Measurements from ENCODE around the gene KCNK17. TPM values are rescaled to one million over a fixed set of nuclear protein-coding genes. Genes with fewer than 3 reads are reported as not detected.

Gene KCNK17
- total RNA-seq, 1 experiment from 2014 or later, result not detected

DNA sequence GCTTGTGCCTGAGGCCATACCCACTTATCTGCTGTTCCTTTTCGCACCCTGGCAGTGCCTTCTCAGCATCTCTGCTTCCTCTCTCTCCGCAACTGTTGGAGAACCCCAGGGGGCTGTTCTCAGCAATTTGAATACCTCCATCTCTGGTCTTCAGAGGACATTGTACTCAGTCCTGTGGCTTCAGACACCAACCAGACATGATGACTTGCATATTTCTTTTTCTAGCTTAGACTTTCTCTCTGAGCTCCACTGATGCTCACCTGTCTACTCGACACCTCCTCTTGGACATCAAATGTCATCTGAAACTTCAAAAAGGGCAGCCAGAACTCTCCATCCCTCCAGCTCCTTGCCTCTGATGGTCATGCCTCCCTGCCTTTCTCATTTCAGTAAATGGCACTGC, 27.1 kb upstream of the KCNK17 start:
- Histone ChIP-seq H3K4me2 (ENCODE audit: low read length) (no peak overlapping the region), H3K9me2 (ENCODE audit: insufficient read depth) (no peaks in the 10 kb centered on the region), H3K27me3 (ENCODE audit: insufficient read depth, low read length) (peaks cover 38% of the 10 kb centered on the region), H3K79me2 (ENCODE audit: insufficient read depth, low read length) (no peaks in the 10 kb centered on the region), H3K4me3 (replicated peaks in 1 of 2; ENCODE audit: low read depth in 1 of 2, low read length in 2 of 2) (no peak overlapping the region), H3K9me3 (ENCODE audit: control insufficient read depth in 1 of 2, insufficient read depth in 1 of 2, low read depth in 1 of 2, low read length in 2 of 2) (no peaks in the 10 kb centered on the region), H2AFZ (ENCODE audit: low read depth, low read length, poor library complexity, severe bottlenecking) (no peak overlapping the region), H3K9ac (ENCODE audit: low read length) (no peak overlapping the region), H3K27ac (ENCODE audit: low read depth, low read length) (no peak overlapping the region), H3K36me3 (ENCODE audit: control insufficient read depth in 1 of 2, insufficient read depth in 2 of 2, low read length in 2 of 2) (no peaks in the 10 kb centered on the region), H3K4me1 (ENCODE audit: control insufficient read depth in 1 of 2, insufficient read depth in 2 of 2, low read length in 2 of 2) (no peaks in the 10 kb centered on the region), H4K20me1 (ENCODE audit: insufficient read depth) (no peaks in the 10 kb centered on the region)
- POLR2A ChIA-PET, result no interaction called here
- no peak for TF ChIP-seq ZNF274 (IDR thresholded peaks at IDR 0.05; ENCODE audit: low read depth, low read length)
- TF ChIP-seq EZH2 (IDR thresholded peaks at IDR 0.05), result no peak
- no peak for TF ChIP-seq RAD21 (IDR thresholded peaks at IDR 0.05; ENCODE audit: low read depth)
- TF ChIP-seq JUND (IDR thresholded peaks at IDR 0.05), result no peak
- TF ChIP-seq CBX3 (IDR thresholded peaks at IDR 0.05; ENCODE audit: low read depth), result no peak
- BruUV-seq (replicated peaks), result no TSS peak
- no peak for ATAC-seq
- RAD21 ChIA-PET (ENCODE audit: low non-redundant PET in 1 of 2, low total read pairs in 2 of 2, uncharacterized antibody in 2 of 2, unreplicated experiment in 2 of 2), result no interaction called here
- DNase-seq (ENCODE audit: low read depth, low spot score), result no peak
- CTCF ChIA-PET, result no interaction called here
- intact Hi-C loops (cut with micrococcal nuclease), result loop anchor here (10.0 kb wide), 1 partner anchor 1503 kb away; no protein-coding TSS in a partner anchor

DNA sequence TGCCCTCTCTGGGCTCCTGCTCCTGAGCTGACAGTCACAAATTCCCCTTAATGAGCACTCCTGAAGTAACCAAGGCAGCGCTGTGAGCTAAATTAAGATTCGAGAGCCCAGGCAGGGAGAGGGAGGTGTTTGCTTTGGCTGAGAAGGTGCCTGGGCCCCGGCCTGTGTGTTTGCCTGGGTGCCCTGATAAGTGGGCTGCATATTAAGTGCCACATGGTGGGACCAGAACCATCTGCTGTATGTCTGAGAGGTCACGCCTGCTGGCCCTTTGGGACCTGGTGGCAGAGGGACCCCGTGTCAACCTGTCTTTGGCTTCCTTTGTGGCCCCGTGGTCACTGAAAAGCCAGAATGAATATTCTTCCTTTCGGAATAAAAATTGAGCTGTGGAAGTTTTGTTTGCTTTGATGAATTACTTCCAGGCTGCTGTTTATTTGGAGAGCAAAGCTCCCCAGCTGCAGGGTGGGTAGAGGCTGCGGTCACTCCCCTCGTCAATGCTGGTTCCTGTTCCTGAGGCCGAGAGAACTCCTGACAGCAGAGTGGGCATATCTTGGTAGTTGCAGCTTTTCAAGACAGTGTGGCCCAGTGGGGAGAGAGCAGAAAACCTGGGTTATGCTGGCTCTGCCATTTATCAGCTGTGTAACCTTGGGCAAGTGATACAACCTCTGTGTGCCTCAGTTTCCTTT, 25.8 kb upstream of the KCNK17 start:
- RAD21 ChIA-PET (ENCODE audit: low non-redundant PET in 1 of 2, low total read pairs in 2 of 2, uncharacterized antibody in 2 of 2, unreplicated experiment in 2 of 2), result no interaction called here
- H2AFZ ChIP-seq (ENCODE audit: low read depth, low read length, poor library complexity, severe bottlenecking), result no peak overlapping the region
- TF ChIP-seq, protein P1, sequence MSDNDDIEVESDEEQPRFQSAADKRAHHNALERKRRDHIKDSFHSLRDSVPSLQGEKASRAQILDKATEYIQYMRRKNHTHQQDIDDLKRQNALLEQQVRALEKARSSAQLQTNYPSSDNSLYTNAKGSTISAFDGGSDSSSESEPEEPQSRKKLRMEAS (IDR thresholded peaks at IDR 0.05), result no peak
- TF ChIP-seq YY1 (IDR thresholded peaks at IDR 0.05; ENCODE audit: extremely low read depth, insufficient replicate concordance, low read depth, low read length) (no peak), TCF7L2 (IDR thresholded peaks at IDR 0.05; ENCODE audit: borderline replicate concordance, extremely low read depth, insufficient read depth, insufficient read length) (no peak), RAD21 (IDR thresholded peaks at IDR 0.05; ENCODE audit: low read depth) (no peak), POLR2AphosphoS5 (IDR thresholded peaks at IDR 0.05; ENCODE audit: low read depth, low read length) (no peak), EGR1 (IDR thresholded peaks at IDR 0.05; ENCODE audit: low read depth) (no peak), EZH2 (IDR thresholded peaks at IDR 0.05) (no peak), CEBPB (IDR thresholded peaks at IDR 0.05; ENCODE audit: low read depth) (no peak), ELF1 (IDR thresholded peaks at IDR 0.05; ENCODE audit: borderline replicate concordance, low read depth) (no peak), SP1 (IDR thresholded peaks at IDR 0.05; ENCODE audit: low read depth) (no peak)
- TF ChIP-seq, protein P2, sequence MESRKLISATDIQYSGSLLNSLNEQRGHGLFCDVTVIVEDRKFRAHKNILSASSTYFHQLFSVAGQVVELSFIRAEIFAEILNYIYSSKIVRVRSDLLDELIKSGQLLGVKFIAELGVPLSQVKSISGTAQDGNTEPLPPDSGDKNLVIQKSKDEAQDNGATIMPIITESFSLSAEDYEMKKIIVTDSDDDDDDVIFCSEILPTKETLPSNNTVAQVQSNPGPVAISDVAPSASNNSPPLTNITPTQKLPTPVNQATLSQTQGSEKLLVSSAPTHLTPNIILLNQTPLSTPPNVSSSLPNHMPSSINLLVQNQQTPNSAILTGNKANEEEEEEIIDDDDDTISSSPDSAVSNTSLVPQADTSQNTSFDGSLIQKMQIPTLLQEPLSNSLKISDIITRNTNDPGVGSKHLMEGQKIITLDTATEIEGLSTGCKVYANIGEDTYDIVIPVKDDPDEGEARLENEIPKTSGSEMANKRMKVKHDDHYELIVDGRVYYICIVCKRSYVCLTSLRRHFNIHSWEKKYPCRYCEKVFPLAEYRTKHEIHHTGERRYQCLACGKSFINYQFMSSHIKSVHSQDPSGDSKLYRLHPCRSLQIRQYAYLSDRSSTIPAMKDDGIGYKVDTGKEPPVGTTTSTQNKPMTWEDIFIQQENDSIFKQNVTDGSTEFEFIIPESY (IDR thresholded peaks at IDR 0.05; ENCODE audit: extremely low read depth, insufficient replicate concordance, low read length), result no peak
- TF ChIP-seq, protein P3, sequence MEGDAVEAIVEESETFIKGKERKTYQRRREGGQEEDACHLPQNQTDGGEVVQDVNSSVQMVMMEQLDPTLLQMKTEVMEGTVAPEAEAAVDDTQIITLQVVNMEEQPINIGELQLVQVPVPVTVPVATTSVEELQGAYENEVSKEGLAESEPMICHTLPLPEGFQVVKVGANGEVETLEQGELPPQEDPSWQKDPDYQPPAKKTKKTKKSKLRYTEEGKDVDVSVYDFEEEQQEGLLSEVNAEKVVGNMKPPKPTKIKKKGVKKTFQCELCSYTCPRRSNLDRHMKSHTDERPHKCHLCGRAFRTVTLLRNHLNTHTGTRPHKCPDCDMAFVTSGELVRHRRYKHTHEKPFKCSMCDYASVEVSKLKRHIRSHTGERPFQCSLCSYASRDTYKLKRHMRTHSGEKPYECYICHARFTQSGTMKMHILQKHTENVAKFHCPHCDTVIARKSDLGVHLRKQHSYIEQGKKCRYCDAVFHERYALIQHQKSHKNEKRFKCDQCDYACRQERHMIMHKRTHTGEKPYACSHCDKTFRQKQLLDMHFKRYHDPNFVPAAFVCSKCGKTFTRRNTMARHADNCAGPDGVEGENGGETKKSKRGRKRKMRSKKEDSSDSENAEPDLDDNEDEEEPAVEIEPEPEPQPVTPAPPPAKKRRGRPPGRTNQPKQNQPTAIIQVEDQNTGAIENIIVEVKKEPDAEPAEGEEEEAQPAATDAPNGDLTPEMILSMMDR (IDR thresholded peaks at IDR 0.05 in 2 of 3, conservative IDR thresholded peaks at IDR 0.05 in 1 of 3; ENCODE audit: borderline replicate concordance in 1 of 3, insufficient read depth in 1 of 3, low read depth in 2 of 3, low read length in 2 of 3), result no peak
- TF ChIP-seq, protein P4, sequence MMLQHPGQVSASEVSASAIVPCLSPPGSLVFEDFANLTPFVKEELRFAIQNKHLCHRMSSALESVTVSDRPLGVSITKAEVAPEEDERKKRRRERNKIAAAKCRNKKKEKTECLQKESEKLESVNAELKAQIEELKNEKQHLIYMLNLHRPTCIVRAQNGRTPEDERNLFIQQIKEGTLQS (IDR thresholded peaks at IDR 0.05), result no peak

More for the DNA sequence above, 25.8 kb upstream of the KCNK17 start:
- POLR2A ChIA-PET, result no interaction called here
- Histone ChIP-seq H3K4me2 (ENCODE audit: low read length) (no peak overlapping the region), H3K9ac (ENCODE audit: low read length) (no peak overlapping the region), H3K4me3 (replicated peaks in 1 of 2; ENCODE audit: low read depth in 1 of 2, low read length in 2 of 2) (no peak overlapping the region), H3K9me2 (ENCODE audit: insufficient read depth) (no peaks in the 10 kb centered on the region), H3K4me1 (ENCODE audit: control insufficient read depth in 1 of 2, insufficient read depth in 2 of 2, low read length in 2 of 2) (no peaks in the 10 kb centered on the region), H3K9me3 (ENCODE audit: control insufficient read depth in 1 of 2, insufficient read depth in 1 of 2, low read depth in 1 of 2, low read length in 2 of 2) (no peaks in the 10 kb centered on the region), H3K27me3 (ENCODE audit: insufficient read depth, low read length) (peaks cover 45% of the 10 kb centered on the region), H4K20me1 (ENCODE audit: insufficient read depth) (no peaks in the 10 kb centered on the region), H3K27ac (ENCODE audit: low read depth, low read length) (no peak overlapping the region), H3K79me2 (ENCODE audit: insufficient read depth, low read length) (no peaks in the 10 kb centered on the region), H3K36me3 (ENCODE audit: control insufficient read depth in 1 of 2, insufficient read depth in 2 of 2, low read length in 2 of 2) (no peaks in the 10 kb centered on the region)
- intact Hi-C loops (cut with micrococcal nuclease), result loop anchor here (10.0 kb wide), 1 partner anchor 1505 kb away; no protein-coding TSS in a partner anchor
- BruUV-seq (replicated peaks), result no TSS peak
- no peak for DNase-seq (ENCODE audit: low read depth, low spot score)
- CTCF ChIA-PET, result no interaction called here
- ATAC-seq, result no peak
